Type B pancreatic cell (in vitro differentiated cells): ENCODE measurements around the gene MYLK. TPM values are rescaled to one million over a fixed set of nuclear protein-coding genes. Genes with fewer than 3 reads are reported as not detected.

Experiments used
- DNase-seq: peaks from one replicate; pipeline ENCODE4 v3.0.0; 2021; ENCODE audit warnings: mixed read lengths; ENCODE audit not compliant: unreplicated experiment; ENCODE audit errors: extremely low spot score
- H3K27ac Mint-ChIP-seq: 2 replicates; pipeline ENCODE4 v1.8.0; 2021; ENCODE audit warnings: mild to moderate bottlenecking, mixed read lengths
- H3K27me3 Mint-ChIP-seq: 2 replicates; pipeline ENCODE4 v1.8.0; 2021; ENCODE audit warnings: mixed read lengths
- H3K36me3 Mint-ChIP-seq: 2 replicates; pipeline ENCODE4 v1.8.0; 2021; ENCODE audit warnings: mixed read lengths
- H3K4me1 Mint-ChIP-seq: one replicate; pipeline ENCODE4 v1.8.0; 2021; ENCODE audit warnings: mixed read lengths; ENCODE audit not compliant: unreplicated experiment
- H3K4me3 Mint-ChIP-seq: 2 replicates; pipeline ENCODE4 v1.8.0; 2021; ENCODE audit warnings: mild to moderate bottlenecking, mixed read lengths
- H3K9me3 Mint-ChIP-seq: 2 replicates; pipeline ENCODE4 v1.8.0; 2021; ENCODE audit warnings: mixed read lengths
- total RNA-seq: library from RNA; stranded (reverse); gene quantifications from 2 replicates; pipeline ENCODE4 v1.2.1, GENCODE V29; 2021; ENCODE audit warnings: low replicate concordance
- TF ChIP-seq, protein P1 (sequence below): fragments of 200-600 bp; sonication (generic); conservative IDR thresholded peaks from 2 replicates; pipeline ENCODE4 v1.5.0; 2021; ENCODE audit warnings: antibody characterized with exemption, mild to moderate bottlenecking

MYLK gene
- total RNA-seq, 1 donor from 2014 or later, result 16.8 TPM

DNA sequence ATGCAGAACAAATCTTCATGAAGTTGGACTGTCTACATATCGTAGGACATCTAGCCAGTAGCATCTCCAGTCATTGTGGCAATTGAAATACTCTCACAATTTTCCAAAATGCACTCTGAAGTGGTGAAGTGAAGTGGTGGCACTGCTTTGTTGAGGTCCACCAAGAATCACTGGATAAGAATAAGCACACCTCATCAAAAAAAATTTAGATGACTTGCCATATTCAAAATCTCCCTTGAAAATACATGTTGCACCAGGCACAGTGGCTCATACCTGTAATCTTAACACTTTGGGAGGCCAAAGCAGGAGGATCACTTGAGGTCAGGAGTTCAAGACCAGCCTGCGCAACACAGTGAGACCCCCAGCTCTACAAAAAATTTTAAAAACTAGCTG lies 312.2 kb downstream of the MYLK start:
- TF ChIP-seq, protein P1, sequence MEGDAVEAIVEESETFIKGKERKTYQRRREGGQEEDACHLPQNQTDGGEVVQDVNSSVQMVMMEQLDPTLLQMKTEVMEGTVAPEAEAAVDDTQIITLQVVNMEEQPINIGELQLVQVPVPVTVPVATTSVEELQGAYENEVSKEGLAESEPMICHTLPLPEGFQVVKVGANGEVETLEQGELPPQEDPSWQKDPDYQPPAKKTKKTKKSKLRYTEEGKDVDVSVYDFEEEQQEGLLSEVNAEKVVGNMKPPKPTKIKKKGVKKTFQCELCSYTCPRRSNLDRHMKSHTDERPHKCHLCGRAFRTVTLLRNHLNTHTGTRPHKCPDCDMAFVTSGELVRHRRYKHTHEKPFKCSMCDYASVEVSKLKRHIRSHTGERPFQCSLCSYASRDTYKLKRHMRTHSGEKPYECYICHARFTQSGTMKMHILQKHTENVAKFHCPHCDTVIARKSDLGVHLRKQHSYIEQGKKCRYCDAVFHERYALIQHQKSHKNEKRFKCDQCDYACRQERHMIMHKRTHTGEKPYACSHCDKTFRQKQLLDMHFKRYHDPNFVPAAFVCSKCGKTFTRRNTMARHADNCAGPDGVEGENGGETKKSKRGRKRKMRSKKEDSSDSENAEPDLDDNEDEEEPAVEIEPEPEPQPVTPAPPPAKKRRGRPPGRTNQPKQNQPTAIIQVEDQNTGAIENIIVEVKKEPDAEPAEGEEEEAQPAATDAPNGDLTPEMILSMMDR, result no peak
- Mint-ChIP-seq H3K36me3 (peaks cover 20% of the 10 kb centered on the region), H3K27ac (no peak overlapping the region), H3K27me3 (no peaks in the 10 kb centered on the region), H3K4me1 (peaks cover 7% of the 10 kb centered on the region), H3K9me3 (no peaks in the 10 kb centered on the region), H3K4me3 (no peak overlapping the region)
- DNase-seq, result no peak

DNA sequence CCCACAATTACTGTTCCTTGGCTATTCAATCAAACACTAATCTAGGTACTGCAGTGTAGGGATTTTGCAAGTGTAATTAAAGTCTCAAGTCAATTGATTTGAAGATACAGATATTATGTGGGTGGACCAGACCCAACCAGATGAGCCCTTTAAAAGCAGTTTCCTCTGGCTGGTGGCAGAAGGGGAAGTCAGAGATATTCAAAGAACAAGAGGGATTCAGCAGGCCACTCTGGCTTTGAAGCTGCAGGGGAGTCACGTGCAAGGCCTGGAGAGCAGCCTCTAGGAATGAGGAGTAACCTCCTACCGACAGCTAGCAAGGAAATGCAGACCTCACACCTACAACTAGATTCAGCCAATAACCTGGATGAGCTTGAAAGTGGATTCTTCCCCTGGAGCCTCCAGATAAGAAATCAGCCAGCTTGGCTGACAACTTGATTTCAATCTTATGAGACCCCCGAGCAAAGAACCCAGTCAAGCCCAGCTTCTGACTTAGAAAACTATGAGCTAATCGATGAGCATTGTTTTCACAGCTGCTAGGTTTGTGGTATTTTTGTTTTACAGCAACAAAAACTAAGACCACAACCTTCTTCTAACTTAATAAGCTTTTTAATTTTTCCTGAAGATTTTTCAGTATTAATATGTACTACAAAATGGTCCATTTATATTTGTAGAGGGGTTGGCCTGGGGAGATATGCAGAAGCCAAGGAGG lies 312.7 kb downstream of the MYLK start:
- Mint-ChIP-seq H3K4me1 (peaks cover 7% of the 10 kb centered on the region), H3K27me3 (no peaks in the 10 kb centered on the region), H3K9me3 (no peaks in the 10 kb centered on the region), H3K27ac (no peak overlapping the region), H3K4me3 (no peak overlapping the region), H3K36me3 (peaks cover 16% of the 10 kb centered on the region)
- DNase-seq, result no peak
- TF ChIP-seq, protein P1, result no peak

DNA sequence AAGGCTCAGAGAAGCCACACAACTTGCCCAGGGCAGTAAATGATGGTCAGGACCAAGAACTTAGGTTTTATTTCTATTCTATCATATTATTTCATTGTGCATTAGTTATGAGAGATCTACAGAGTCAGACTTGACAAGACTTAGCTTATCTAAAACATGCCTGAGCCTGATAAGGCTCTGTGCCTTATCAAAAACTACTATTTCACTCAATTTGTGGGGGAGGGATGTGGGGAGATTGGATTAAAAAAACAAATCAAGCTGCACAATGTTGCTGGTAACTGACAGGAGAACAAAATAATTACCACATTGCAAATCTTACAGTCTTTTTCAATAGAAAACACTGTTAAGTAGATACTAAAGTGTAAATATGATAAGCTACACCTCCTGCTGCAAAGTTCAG lies 315.3 kb downstream of the MYLK start:
- Mint-ChIP-seq H3K4me1 (peaks cover 7% of the 10 kb centered on the region), H3K36me3 (peaks cover 16% of the 10 kb centered on the region), H3K27ac (no peak overlapping the region), H3K4me3 (no peak overlapping the region), H3K27me3 (no peaks in the 10 kb centered on the region), H3K9me3 (no peaks in the 10 kb centered on the region)
- TF ChIP-seq, protein P1, result no peak
- no peak for DNase-seq

DNA sequence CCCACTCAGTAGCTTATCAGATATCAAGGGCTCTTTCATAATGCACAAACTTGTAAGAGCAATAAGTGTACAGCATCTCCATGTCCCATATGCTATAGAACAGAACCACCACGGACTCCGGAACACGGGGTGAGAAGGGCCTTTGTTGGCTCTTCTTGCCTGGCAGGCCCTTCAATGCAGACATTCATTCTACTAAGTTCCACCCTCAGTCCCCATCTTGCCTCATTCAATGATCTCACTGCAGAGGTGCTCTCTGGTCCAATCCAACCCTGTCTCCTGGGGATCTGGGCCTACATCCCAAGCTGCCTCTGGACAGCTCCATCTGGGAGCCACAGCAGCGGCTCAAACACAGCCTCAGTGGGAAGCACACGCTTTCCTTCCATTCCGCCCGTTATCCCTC lies 316.1 kb downstream of the MYLK start:
- no peak for DNase-seq
- Mint-ChIP-seq H3K27ac (no peak overlapping the region), H3K9me3 (no peaks in the 10 kb centered on the region), H3K4me3 (no peak overlapping the region), H3K27me3 (no peaks in the 10 kb centered on the region), H3K36me3 (peaks cover 16% of the 10 kb centered on the region), H3K4me1 (peaks cover 7% of the 10 kb centered on the region)
- TF ChIP-seq, protein P1, result no peak

DNA sequence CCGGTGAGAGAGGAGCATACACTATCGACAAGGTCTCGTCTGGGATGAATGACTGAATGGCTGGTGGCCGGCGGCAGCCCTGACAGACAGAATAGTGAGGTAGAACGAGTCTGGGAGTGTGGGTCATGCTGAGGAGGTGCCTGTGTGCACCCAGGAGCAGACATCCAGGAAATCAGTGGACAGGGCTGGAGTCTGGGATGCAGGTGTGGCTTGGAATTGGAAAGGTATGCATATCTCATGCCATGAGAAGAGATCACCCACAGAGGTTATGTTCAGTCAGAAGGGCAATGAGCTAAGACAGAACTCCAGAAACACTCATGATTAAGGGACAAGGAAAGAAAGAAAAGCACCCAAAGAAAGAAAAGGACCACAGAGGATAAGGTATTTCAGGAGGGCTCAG lies 320.1 kb downstream of the MYLK start:
- H3K27ac Mint-ChIP-seq, result no peak overlapping the region
- peaks cover 6% of the 10 kb centered on the region for H3K36me3 Mint-ChIP-seq
- H3K4me3 Mint-ChIP-seq, result no peak overlapping the region
- no peak for DNase-seq
- H3K27me3 Mint-ChIP-seq, result no peaks in the 10 kb centered on the region
- TF ChIP-seq, protein P1, result no peak
- H3K9me3 Mint-ChIP-seq, result no peaks in the 10 kb centered on the region
- H3K4me1 Mint-ChIP-seq, result no peaks in the 10 kb centered on the region
